ENCODE data around the gene SEZ6.
A peak's percentile ranks its signal among the peaks of the same experiment; 100 is the strongest.
"Not testable (repeated sequence)": the region's sequence is repeated elsewhere in the genome, so short reads cannot be mapped to it uniquely, and the experiment has no call there.

SEZ6 gene

GRCh38 chr17:28935744-28936460 is 69.9 kb downstream of the SEZ6 start:
- no peak for DNase-seq (ENCODE audit: low read depth)

- DNase-seq (ENCODE audit: low read depth): not testable (repeated sequence)
Measured at GRCh38 chr17:28934508-28934907, 71.3 kb downstream of the SEZ6 start.

DNA sequence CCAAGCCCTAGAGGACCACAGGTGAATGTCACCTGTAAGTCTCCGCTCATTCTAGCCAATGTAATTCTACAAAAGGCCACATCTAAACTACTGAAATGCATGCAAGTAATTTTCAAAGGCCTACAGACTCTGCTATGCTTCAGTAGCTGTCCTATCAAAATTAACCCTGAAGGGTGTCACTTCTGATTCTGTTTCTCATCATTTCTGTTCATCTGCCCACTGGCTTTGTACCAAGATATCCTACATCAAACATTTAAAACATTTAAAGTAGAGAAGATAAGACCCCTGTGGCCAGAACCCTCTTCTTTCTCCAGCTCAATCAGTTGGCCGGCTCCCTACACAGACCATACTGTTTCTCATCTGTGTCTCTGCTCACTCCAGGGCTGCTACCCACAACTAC is 76.0 kb downstream of the SEZ6 start:
- DNase-seq (ENCODE audit: low read depth): no peak

DNA sequence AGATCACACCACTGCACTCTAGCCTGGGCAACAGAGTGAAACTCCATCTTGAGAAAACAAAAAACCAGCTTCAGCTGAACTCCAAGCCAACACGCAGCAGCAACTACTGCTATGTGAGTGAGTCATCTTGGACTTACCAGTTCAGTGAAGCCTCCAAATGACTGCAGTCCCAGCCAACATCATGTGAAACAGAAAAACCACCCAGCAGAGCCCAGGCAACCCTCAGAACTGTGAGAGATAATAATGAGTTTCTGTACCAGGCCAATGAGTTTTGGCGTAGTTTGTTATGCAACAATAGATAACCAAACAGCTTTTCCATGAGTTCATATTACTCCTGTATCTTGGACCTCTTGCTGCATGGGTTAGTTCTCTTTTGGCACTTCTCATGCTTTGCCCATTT is 77.8 kb downstream of the SEZ6 start:
- DNase-seq (ENCODE audit: low read depth): peak; percentile 20

DNA sequence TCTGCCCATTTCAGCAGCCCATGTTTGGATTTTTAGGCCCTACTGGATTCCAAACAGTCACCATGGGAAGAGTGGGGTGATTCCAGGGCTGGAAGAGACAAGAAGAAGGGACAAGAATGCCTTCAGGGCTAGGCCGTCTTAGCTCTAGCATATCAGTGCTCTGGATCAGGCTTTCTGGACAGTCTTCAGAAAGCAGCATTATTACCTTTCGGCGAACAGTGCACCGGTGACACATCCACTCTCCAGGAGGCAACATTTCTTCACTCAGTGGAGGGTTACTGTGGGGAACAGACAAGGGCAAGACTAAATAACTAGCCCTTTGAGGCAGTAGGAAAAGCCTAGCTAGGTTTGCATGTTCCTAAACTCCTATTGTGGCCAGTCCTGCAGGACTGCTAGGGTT is 79.0 kb downstream of the SEZ6 start:
- no peak for DNase-seq (ENCODE audit: low read depth)

DNA sequence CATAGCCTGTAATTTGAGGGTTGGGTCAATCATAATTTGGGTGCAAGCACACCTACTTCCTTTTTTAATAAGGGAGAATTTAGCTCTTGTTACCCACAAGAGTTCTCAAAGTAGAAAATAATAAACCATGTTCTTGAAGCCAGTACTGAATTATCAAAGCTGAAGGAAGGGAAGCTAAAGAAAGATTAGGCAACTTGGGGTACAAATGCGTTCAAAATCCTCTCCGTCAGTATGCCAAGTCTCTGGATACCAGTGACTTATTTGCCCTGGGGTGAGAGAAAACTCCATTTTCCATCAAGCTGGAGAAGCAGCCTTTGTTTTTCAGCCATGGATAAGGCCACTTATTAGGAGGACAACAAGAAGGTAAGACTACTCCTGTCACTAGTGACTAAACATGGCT is 79.5 kb downstream of the SEZ6 start:
- no peak for DNase-seq (ENCODE audit: low read depth)

GRCh38 chr17:28925912-28926365 is 79.9 kb downstream of the SEZ6 start:
- DNase-seq (ENCODE audit: low read depth): peak; percentile 63

- no peak for DNase-seq (ENCODE audit: low read depth)
Measured at GRCh38 chr17:28920201-28920600, 85.6 kb downstream of the SEZ6 start.

DNA sequence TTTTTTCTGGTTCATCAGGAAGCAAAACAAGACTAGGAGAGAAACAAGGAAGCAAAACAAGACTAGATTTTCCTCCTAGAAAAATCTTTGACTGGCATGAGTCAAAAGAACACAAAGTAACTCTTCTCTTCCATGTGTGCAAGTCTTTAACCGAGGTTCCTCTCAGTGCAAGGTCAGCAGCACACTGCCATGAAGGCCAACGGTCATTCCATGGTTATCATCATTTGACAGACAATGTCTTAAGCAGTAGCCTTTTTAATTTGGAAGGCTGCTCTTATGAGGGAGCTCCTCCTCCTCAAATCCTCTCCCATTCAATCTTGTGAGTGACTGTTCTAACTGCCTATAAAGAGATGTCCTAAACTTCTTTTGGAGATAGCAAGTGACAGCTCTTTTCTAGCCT is 87.5 kb downstream of the SEZ6 start:
- no peak for DNase-seq (ENCODE audit: low read depth)

DNA sequence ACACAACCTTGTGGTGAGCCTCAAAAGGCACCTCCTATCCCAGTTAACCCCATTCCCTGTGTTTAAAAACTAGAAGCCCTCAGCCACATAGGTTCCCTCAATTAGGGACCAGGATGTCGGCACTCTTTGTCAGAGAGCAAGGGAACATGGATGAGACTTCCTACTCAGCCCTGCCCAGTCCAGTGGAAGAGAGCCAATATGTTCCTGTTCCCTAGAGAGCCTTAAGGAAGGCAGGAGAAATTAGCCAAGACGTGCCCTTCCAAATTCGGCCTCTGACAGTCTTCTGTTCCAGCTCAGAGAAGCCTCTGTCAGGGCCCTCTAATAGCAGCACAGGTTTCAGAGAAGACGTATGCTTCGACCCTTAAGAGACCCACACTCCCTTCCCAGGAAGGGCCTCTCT is 88.4 kb downstream of the SEZ6 start:
- no peak for DNase-seq (ENCODE audit: low read depth)

- DNase-seq (ENCODE audit: low read depth): no peak
Measured at GRCh38 chr17:28917029-28917428, 88.8 kb downstream of the SEZ6 start.

DNA sequence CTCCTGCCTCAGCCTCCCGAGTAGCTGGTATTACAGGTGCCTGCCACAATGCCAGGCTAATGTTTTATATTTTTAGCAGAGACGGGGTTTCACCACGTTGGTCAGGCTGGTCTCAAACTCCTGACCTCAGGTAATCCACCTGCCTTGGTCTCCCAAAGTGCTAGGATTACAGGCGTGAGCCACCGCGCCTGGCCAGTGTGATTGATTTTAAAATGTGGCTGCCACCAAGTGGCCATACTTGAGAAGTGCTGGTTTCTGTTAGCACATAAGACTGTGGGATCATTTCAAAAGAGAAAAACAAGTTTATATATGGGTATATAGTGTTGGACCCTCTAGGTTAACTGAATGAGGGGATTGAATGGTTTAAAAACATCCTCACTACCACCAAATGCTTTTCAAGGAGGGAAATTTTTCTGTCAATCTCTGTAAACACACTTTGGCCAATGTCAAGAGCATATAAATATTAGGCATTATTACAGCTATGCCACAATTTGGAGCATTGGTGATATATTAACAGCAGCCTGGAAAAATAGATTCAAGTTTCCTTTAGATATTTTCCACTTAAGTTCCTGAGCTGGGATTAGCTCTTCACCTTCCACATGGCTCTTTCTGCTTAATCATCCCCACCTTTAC is 89.4 kb downstream of the SEZ6 start:
- DNase-seq (ENCODE audit: low read depth): no peak

- no peak for DNase-seq (ENCODE audit: low read depth)
Measured at GRCh38 chr17:28912938-28913333, 92.9 kb downstream of the SEZ6 start.

DNA sequence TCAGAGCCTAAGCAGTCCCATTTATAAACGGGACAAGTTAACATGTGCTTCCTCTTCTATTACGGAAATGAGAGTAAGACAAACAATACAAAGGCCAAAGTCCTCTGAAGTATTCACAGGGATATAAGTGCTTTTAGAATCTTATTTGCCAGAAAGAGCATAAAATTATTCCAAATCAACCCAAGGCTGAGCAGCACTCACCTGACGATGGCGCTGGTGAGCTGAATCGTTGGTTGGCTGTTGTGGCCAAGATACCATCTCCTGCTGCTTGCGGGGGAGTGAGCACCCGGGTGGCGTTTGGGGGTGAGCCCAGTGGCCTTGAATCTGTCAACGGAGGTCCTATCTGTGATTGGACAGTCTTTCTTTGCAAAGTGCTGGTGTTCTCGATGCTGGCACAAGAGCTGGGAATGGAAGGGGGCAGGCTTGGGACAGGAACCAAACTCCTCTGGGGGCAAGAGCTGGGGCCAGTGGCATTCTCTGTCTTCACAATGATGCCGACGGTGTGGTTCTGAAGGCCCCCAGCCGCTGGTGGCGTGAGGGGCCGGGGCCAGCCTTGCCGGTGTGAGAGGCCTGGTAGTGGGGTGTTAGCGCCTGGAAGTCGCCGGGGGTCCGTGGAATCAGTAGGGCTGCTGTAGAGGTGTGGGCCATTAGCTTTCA is 93.4 kb downstream of the SEZ6 start:
- no peak for DNase-seq (ENCODE audit: low read depth)

- DNase-seq (ENCODE audit: low read depth): no peak
Measured at GRCh38 chr17:28911411-28912045, 94.3 kb downstream of the SEZ6 start.

DNA sequence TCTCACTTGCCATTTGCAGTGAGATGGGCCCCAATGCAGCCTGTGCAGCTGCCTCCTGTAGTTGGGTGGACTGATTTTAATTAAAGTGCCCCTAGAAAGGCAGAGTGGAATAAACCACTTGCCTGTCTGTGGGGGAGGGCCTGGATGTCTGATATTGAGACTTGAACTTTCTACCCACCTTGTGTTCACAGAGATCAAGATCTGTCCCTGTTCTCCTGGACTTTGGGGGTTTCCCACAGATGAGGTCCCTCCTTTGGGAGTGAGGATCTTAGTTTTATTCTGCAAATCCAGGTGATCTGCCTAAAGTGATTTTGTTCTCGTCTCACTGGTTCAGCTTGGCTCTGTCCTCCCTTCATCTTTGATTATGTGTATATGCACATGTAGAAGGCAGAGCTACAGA is 95.3 kb downstream of the SEZ6 start:
- DNase-seq (ENCODE audit: low read depth): no peak

DNA sequence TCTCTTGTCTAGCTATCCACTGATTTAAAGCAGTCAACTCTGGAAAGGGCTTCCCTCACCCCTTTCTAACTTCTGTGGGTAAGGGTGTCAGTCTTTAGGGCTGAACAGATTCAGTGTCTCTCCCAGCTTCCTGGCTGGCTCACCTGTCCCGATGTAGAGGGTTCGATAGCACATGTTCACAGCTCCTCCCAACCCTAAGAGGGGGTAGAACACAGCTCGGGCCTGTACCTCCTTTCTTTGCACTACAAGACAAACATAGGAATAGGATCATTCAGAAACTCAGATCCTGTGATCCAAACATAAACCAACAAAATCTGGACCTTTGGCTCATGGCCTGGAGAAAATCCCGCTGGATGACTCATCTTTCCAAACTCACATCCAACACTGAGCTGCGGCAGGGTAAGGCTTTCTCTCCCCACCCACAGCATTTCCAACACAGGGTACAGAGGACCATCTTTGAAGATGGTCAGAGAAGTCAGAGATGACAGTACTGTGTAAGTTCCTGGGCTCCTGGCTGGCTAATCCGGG is 97.1 kb downstream of the SEZ6 start:
- no peak for DNase-seq (ENCODE audit: low read depth)

GRCh38 chr17:28907709-28908475 is 97.9 kb downstream of the SEZ6 start:
- no peak for DNase-seq (ENCODE audit: low read depth)

DNA sequence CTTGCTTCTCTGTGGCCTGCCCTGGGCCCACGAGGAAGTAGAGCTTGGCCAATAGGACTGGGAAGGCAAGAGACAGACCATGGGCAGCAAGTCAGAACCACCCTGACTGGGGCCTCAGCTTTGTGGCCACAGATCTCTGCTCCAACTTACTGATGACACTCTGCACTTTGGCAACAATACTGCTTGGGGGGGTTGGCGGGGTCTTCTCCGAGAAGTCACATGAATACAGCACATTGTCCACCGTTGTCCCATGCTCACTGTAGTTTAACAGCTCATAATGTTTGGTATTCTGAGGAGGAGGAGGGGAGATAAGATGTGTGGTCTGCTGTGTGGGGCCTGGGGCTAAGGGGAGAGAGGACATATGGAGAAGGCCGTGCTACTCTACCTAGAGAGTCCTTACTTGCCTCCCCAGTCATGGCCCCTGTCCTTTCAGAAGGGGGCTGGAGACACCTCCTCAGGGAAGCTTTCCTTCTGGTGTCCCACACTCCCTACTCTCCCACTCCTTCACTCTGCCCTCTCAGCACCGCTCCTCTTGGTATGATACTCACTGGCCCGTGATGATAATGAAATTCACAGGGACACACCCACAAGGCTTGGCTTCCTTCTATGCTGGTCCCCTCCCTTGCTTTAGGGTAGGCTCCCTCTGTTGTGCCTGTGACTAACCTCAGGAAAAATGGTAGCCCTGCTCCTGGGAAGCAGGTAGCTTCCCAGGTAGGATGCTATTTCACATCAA is 99.0 kb downstream of the SEZ6 start:
- DNase-seq (ENCODE audit: low read depth): no peak

DNA sequence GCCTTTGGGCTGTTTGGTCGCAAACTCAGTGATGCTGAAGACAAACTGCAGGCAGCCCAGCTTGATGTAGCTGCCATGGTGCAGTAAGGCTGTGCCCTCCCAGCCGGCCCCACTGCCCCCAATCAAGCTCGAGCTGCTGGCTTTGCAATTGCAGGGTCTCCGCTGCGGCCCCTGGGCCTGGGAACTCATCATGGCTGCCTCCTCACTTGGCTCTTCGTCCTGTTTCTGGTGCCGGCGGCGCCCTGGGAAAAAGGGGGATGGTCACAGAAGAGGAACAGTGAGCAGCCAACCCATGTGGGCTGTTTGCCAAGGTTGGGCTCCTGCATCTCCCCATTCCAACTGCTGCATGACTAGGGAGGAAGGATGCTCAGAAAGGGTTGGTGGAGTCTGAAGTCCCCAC is 99.6 kb downstream of the SEZ6 start:
- DNase-seq (ENCODE audit: low read depth): no peak
